Thoracic aorta (tissue), 2 donors: ENCODE data around the gene LYPD4. TPM values are rescaled to one million over a fixed set of nuclear protein-coding genes. Genes with fewer than 3 reads are reported as not detected.
A peak's percentile ranks its signal among the peaks of the same experiment; 100 is the strongest.

Experiments
- ATAC-seq: fragments of 150-250 bp; one replicate; pipeline ENCODE4 v1.8.0; 2017; ENCODE audit warnings: low read depth; ENCODE audit not compliant: insufficient number of reproducible peaks, low FRiP score
- DNase-seq: peaks from one replicate; pipeline ENCODE4 v3.0.0-alpha.2; 2020; ENCODE audit warnings: low spot score
- H3K27ac ChIP-seq, 2 donors: fragments of 200-600 bp; sonication (generic); 1 replicate in 1 of 2; 2 replicates in 1 of 2; pipeline ENCODE4 v1.5.1; 2016; ENCODE audit warnings: mild to moderate bottlenecking in 2 of 2, moderate library complexity in 2 of 2
- H3K27me3 ChIP-seq: fragments of 200-600 bp; sonication (generic); replicated peaks from 2 replicates; pipeline ENCODE4 v1.6.0; 2016; ENCODE audit warnings: mild to moderate bottlenecking; ENCODE audit not compliant: insufficient read depth
- H3K36me3 ChIP-seq: fragments of 200-600 bp; sonication (generic); one replicate; pipeline ENCODE4 v1.5.1; 2016
- H3K4me1 ChIP-seq, 2 donors: fragments of 200-600 bp; sonication (generic); 1 replicate in 1 of 2; 2 replicates in 1 of 2; pipeline versions ENCODE4 v1.5.1 to v1.6.0; 2016; ENCODE audit warnings: low read depth in 2 of 2, mild to moderate bottlenecking in 1 of 2; ENCODE audit not compliant: control insufficient read depth in 1 of 2
- H3K4me3 ChIP-seq: fragments of 200-600 bp; sonication (generic); 2 replicates; pipeline ENCODE4 v1.5.1; 2016; ENCODE audit warnings: mild to moderate bottlenecking
- H3K9me3 ChIP-seq: fragments of 200-600 bp; sonication (generic); 2 replicates; pipeline ENCODE4 v1.5.1; 2016
- total RNA-seq, 2 donors: library from RNA; depleted of rRNA; stranded (reverse); fragments of >200 nt; gene quantifications; one replicate each; pipeline versions ENCODE4 v1.1.0 to v1.2.3, GENCODE V29; 2016
- TF ChIP-seq, protein P1 (sequence below): fragments of 200-600 bp; sonication (generic); IDR thresholded peaks from one replicate; pipeline ENCODE4 v1.5.1; 2019; ENCODE audit warnings: antibody characterized with exemption

Gene LYPD4
- total RNA-seq, 2 donors from 2014 or later = not detected

DNA sequence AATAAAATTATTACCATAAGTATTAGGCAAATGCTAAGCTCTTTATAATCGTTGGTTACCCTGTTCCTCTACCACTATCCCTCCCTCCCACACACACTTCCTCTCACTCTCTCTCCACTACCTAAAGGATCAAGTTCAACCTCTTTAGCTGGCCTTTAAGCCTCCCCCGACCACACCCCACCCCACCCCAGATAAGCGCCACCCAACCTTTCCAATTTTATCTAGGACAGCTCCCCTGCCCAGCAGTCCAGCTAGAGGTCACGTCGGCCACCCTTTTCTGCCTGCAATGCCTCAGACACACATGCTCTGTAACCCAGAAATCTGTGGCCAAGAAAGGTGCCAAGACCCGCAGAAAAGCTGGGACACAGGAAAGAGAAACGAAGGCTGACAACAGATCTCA is 1.1 kb downstream of the LYPD4 start:
- no peaks in the 10 kb centered on the region for H3K27me3 ChIP-seq
- ATAC-seq = no peak

DNA sequence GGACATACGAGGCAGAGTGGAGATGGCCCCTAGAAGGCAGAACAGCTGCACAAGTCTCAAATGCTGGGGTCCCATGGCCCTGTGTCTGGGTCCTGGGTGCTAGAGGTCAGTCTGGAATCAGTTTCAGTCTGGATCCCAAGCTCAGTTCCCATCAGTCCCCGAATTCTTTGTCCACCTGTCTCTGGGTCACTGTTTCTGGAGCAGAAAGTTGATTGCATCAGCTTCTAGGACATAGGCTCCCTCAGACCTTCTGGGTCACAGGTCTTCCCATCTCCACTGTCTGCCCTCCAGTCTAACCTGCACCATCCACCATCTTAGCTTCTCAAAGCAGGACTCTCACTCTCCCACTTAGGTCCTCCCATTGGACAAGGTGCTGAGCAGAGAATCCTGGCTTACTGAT is 5.3 kb downstream of the LYPD4 start:
- no peaks in the 10 kb centered on the region for H3K4me1 ChIP-seq
- H3K27me3 ChIP-seq = no peaks in the 10 kb centered on the region
- no peak overlapping the region for H3K4me3 ChIP-seq
- TF ChIP-seq, protein P1, sequence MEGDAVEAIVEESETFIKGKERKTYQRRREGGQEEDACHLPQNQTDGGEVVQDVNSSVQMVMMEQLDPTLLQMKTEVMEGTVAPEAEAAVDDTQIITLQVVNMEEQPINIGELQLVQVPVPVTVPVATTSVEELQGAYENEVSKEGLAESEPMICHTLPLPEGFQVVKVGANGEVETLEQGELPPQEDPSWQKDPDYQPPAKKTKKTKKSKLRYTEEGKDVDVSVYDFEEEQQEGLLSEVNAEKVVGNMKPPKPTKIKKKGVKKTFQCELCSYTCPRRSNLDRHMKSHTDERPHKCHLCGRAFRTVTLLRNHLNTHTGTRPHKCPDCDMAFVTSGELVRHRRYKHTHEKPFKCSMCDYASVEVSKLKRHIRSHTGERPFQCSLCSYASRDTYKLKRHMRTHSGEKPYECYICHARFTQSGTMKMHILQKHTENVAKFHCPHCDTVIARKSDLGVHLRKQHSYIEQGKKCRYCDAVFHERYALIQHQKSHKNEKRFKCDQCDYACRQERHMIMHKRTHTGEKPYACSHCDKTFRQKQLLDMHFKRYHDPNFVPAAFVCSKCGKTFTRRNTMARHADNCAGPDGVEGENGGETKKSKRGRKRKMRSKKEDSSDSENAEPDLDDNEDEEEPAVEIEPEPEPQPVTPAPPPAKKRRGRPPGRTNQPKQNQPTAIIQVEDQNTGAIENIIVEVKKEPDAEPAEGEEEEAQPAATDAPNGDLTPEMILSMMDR = no peak
- H3K27ac ChIP-seq = no peak overlapping the region
- no peaks in the 10 kb centered on the region for H3K9me3 ChIP-seq
- DNase-seq (no peak), ATAC-seq (no peak)
- H3K36me3 ChIP-seq = no peaks in the 10 kb centered on the region

More for the DNA sequence above, 1.1 kb downstream of the LYPD4 start:
- Histone ChIP-seq H3K36me3 (no peaks in the 10 kb centered on the region), H3K4me1 (no peaks in the 10 kb centered on the region), H3K27ac (no peak overlapping the region), H3K4me3 (no peak overlapping the region), H3K9me3 (no peaks in the 10 kb centered on the region)
- DNase-seq = no peak
- TF ChIP-seq, protein P1 = no peak

DNA sequence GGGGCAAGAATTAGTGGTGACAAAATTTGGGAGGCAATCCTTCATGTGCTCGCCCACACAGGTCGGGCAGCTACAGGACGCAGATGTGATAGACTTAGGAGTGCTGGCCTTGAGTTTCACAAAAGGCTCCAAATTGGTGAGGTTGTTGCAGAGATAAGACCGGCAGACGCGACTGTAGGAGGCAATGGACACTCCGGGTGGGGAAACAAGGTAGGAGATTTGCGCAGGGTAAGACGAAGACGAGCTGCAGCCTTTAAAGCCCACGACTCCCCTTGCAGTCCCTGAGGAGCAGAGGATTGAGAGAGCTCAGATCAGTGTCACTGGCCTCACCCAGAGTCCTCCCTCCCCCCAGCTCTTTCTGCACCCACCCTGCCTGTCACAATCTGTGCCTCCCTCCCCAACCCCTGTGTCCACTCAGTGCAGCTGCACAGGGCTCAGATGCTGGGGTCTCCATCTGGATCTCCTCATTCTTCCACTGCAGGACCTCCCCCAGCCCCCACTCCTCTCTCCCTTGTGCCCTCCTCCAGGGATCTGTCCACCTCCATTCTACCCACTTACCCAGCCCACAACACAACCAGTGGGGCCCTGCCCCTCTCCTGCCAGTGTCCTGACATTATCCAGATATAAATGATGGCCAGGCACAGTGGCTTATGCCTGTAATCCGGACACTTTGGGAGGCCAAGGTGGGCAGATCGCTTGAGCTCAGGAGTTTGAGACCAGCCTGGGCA is 6.3 kb downstream of the LYPD4 start:
- H3K9me3 ChIP-seq = no peaks in the 10 kb centered on the region
- DNase-seq = no peak
- H3K4me3 ChIP-seq = no peak overlapping the region
- no peak overlapping the region for H3K27ac ChIP-seq
- TF ChIP-seq, protein P1 = no peak
- no peaks in the 10 kb centered on the region for H3K27me3 ChIP-seq
- no peaks in the 10 kb centered on the region for H3K36me3 ChIP-seq
- no peaks in the 10 kb centered on the region for H3K4me1 ChIP-seq
- ATAC-seq = no peak

DNA sequence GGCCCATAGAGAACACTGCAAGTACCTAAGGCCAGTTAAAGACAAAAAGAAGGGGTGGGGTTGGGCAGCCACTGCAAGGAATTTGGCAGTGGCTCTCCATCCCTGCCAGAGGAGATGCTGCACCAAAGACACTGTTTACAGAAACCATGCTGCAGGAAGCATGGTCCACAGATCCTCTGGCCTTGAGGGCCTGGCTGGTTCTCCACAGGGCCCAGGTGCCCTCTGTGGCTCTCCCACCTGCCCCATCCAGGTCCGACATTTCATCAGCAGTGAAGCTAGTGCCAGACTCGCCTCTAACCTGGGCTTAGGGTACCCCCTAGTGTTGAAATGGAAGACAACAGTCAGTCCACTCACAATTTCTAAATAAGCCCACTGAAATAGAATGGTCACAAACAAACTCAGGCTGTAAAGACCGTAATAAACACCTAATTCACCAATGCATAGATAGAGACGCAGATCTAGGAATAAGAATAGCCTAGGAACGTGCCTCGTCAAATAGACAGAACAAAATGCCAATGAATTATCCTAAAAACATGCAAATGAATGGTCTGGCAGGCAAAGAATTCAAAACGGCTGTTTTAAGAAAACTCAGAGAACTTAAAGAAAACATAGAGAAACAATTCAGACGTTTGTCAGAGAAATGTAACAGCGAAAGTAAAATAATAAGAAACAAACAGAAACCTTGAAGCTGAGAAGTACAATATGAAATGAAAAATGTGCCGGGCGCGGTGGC is 23.3 kb downstream of the LYPD4 start:
- no peaks in the 10 kb centered on the region for H3K27me3 ChIP-seq
- H3K9me3 ChIP-seq = no peaks in the 10 kb centered on the region
- ATAC-seq = no peak
- TF ChIP-seq, protein P1 = peak; percentile 18
- H3K4me3 ChIP-seq = no peak overlapping the region
- H3K4me1 ChIP-seq = no peaks in the 10 kb centered on the region
- no peaks in the 10 kb centered on the region for H3K36me3 ChIP-seq
- H3K27ac ChIP-seq = no peak overlapping the region
- DNase-seq = no peak

DNA sequence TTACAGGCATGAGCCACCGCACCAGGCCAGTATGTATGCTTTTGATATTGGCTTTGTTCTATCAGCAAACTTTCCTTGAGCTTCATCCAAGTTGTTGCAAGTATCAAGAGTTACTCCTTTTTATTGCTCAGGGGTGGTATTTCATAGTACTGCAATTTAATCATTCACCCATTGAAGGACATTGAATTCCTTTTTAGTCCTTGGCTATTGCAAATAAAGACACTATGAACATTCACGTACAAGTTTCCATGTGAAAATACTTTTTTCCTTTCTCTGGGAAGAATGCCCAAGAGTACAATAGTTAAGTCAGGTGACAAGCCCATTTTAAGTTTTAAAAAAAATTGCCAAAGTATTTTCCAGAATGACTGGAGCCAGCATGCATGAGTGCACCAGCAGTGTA is 27.7 kb downstream of the LYPD4 start:
- H3K9me3 ChIP-seq = no peaks in the 10 kb centered on the region
- H3K36me3 ChIP-seq = no peaks in the 10 kb centered on the region
- no peaks in the 10 kb centered on the region for H3K27me3 ChIP-seq
- H3K27ac ChIP-seq = no peak overlapping the region
- no peaks in the 10 kb centered on the region for H3K4me1 ChIP-seq
- DNase-seq (no peak), ATAC-seq (no peak)
- TF ChIP-seq, protein P1 = no peak
- H3K4me3 ChIP-seq = no peak overlapping the region
